GM21619 (cell line): ENCODE results near the gene WIF1.

Source experiments
- ATAC-seq: cut with Tn5 transposase; IDR thresholded peaks from one replicate; pipeline ENCODE4 v1.9.1; 2021; ENCODE audit not compliant: unreplicated experiment

WIF1 gene

GRCh38 chr12:65123435-65124063, 2.4 kb upstream of the WIF1 start:
- peak; percentile 38 for ATAC-seq

GRCh38 chr12:65122703-65123102, 1.6 kb upstream of the WIF1 start:
- no peak for ATAC-seq

- ATAC-seq, result no peak
Measured at GRCh38 chr12:65121956-65122469, 908 bp upstream of the WIF1 start.

GRCh38 chr12:65119063-65119462, 2.0 kb downstream of the WIF1 start:
- no peak for ATAC-seq

GRCh38 chr12:65113621-65114035, 7.5 kb downstream of the WIF1 start:
- no peak for ATAC-seq

GRCh38 chr12:65106948-65107347, 14.2 kb downstream of the WIF1 start:
- no peak for ATAC-seq

GRCh38 chr12:65100140-65100539, 21.0 kb downstream of the WIF1 start:
- no peak for ATAC-seq

- no peak for ATAC-seq
Measured at GRCh38 chr12:65099182-65099581, 21.9 kb downstream of the WIF1 start.

GRCh38 chr12:65098364-65098763, 22.7 kb downstream of the WIF1 start:
- ATAC-seq, result no peak

GRCh38 chr12:65094722-65095121, 26.4 kb downstream of the WIF1 start:
- no peak for ATAC-seq

GRCh38 chr12:65093606-65094005, 27.5 kb downstream of the WIF1 start:
- ATAC-seq, result no peak

GRCh38 chr12:65090461-65090860, 30.6 kb downstream of the WIF1 start:
- no peak for ATAC-seq

- ATAC-seq, result no peak
Measured at GRCh38 chr12:65086236-65086635, 34.9 kb downstream of the WIF1 start.

- ATAC-seq, result no peak
Measured at GRCh38 chr12:65084579-65084978, 36.5 kb downstream of the WIF1 start.

GRCh38 chr12:65083581-65083980, 37.5 kb downstream of the WIF1 start:
- ATAC-seq, result no peak

GRCh38 chr12:65082406-65082805, 38.7 kb downstream of the WIF1 start:
- ATAC-seq, result no peak

- ATAC-seq, result no peak
Measured at GRCh38 chr12:65081496-65081895, 39.6 kb downstream of the WIF1 start.

- no peak for ATAC-seq
Measured at GRCh38 chr12:65074932-65075331, 46.2 kb downstream of the WIF1 start.

- no peak for ATAC-seq
Measured at GRCh38 chr12:65069336-65069735, 51.8 kb downstream of the WIF1 start.

GRCh38 chr12:65067383-65067782, 53.7 kb downstream of the WIF1 start:
- ATAC-seq, result no peak

- ATAC-seq, result no peak
Measured at GRCh38 chr12:65055859-65056258, 65.2 kb downstream of the WIF1 start.

- no peak for ATAC-seq
Measured at GRCh38 chr12:65051218-65051617, 69.9 kb downstream of the WIF1 start.

GRCh38 chr12:65045269-65045668, 75.8 kb downstream of the WIF1 start:
- ATAC-seq, result no peak
